Urothelium cell line (cell line): ENCODE measurements around the gene PEX26.
"Not testable (repeated sequence)": the region's sequence is repeated elsewhere in the genome, so short reads cannot be mapped to it uniquely, and the experiment has no call there.

Experiments
- DNase-seq: peaks from one replicate; pipeline ENCODE4 v3.0.0; 2011; ENCODE audit warnings: low spot score, mixed read lengths
- FAIRE-seq: peaks from 2 replicates; lab custom pipeline; 2011; peaks lifted over from hg19 to GRCh38; lab: Jason Lieb, UNC

PEX26 gene

DNA sequence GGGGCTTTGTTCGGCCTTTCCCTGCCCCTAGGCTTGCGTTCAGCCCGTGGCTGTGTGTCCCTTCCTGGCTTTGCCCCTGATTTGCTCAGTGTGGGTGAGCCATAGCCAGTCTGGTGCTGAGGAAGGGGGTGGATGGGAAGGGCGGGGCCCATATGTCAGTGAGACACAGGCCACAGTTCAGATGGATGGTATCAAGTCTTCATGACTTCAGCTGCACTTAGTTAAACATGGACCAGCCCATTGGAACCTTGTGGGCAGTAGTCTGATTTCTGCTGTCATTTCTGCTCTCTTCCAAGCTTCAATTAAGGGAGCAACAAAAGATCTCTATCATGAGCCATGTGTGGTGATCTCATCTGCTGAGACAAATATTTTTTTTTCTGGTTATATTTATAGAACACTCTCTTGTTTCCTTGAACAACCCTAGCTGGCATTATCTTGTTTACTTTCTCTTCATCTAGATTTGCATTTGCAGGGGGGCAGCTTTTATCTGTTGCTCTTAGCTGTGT, 21.6 kb upstream of the PEX26 start:
- FAIRE-seq (no peak), DNase-seq (no peak)

DNA sequence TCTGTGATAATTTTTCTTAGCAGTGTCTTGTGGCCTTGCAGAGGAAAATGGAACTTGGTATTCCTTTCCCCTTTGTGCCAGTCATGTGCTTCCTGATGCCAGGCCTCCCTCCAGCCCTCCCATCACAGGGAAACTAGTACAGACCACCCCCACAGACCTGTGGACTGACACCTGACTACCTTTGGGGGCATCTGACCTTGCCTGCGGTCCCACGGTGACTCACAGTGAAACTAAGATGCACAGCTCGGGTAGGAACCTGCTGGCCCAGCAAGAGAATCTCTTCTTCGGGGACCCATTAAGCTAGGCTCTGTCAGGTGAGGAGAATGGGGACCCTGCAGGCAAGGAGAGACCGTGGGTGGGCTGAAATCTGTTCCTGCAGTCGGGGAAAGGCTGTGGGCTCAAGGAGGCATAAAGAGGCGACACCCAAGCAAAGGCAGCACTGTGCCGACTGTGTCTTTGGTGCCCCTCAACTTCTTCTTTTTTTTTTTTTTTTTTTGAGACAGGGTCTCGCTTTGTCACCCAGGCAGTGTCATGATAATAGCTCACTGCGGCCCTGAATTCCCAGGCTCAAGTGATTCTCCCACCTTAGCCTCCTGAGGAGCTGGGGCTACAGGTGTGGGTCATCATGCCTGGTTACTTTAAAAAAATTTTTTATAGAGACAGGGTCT, 20.8 kb upstream of the PEX26 start:
- FAIRE-seq (no peak), DNase-seq (no peak)

- FAIRE-seq: no peak
- peak; percentile 70 for DNase-seq
These were observed 20.1 kb upstream of the PEX26 start for GRCh38 chr22:18057568-18058209.

GRCh38 chr22:18058371-18059093, 19.3 kb upstream of the PEX26 start:
- FAIRE-seq: no peak
- no peak for DNase-seq

- FAIRE-seq: no peak
- no peak for DNase-seq
These were observed 18.7 kb upstream of the PEX26 start for GRCh38 chr22:18059094-18059417.

GRCh38 chr22:18059473-18059872, 18.3 kb upstream of the PEX26 start:
- FAIRE-seq (no peak), DNase-seq (no peak)

DNA sequence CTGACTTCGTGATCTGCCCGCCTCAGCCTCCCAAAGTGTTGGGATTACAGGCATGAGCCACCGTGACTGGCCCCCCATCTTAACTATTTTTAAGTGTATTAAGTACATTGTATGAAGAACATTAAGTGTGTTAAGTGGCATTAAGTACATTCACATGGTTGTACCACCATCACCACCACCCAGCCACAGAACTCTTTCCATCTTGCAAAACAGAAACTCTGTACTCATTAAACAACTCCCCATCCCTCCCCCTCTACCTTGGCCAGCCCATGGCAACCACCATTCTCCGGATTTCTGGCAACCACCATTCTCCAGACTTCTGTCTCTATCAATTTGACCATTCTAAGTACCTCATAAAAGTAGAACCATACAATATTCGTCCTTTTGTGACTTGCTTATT, 17.8 kb upstream of the PEX26 start:
- DNase-seq (no peak), FAIRE-seq (no peak)

DNA sequence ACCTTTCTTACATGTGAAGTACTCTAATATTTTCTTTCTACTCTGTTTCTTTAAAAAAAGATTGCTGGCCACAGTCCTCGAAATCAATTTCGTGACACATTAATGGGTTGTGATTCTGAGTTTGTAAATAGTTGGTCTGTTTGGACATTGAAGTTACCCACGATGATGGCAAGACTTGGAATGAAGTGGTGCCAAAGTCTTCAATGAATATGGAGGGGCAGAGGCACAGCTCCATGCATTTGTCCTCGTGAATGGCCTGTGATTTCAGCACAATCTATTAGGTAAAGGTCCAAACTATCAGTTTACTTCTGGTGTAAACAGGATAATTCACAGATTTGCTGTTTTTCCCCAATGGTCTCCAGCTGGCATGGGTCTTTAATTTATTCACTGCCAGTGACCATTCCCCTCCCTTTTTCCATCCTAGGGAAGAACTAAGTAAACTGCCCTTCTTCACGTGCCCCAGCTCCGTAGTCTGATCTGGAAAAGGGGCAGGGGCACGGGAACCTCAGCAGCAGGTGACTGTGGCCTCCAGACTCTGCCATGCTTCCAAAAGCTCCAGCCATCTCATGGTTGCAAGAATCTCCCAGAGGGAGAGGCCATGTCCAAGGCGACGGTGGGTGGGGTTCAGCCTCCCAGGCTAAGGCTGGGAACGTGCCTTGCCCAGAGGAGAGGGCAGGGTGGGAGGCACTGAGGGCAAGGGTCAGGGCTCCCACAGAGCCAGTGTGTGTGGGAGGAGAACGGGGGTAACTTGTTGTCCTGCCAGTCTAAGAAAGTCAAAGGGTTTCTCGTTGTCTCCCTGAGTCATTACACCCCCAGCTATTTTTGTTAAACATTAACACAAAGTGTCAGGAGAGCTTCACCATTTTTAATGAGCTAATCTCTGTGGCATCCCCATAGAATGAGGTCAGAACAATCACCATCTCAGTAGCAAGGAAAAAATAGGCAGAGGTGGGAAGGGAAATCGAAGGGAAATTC, 16.9 kb upstream of the PEX26 start:
- DNase-seq: no peak
- no peak for FAIRE-seq

GRCh38 chr22:18062421-18062820, 15.4 kb upstream of the PEX26 start:
- FAIRE-seq (no peak), DNase-seq (no peak)

- FAIRE-seq (no peak), DNase-seq (no peak)
These were observed 14.5 kb upstream of the PEX26 start for GRCh38 chr22:18063306-18063705.

DNA sequence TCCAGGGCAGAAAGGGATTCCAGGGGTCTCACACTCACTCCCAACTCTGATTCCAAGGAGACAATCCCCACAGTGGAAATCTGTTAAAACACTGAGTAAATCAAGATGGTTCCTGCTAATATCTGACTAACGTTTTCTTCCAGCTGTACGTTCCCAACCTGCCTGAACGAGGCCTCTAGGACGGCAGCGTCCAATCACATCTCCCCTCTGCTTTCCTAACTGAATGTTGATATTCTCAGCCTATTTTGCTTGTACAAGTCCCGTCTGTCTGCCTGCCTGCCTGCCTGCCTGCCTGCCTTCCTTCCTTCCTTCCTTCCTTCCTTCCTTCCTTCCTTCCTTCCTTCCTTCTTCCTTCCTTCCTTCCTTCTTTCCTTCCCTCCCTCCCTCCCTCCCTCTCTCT, 14.1 kb upstream of the PEX26 start:
- not testable (repeated sequence) for DNase-seq, FAIRE-seq

GRCh38 chr22:18064636-18065035, 13.2 kb upstream of the PEX26 start:
- FAIRE-seq: no peak
- no peak for DNase-seq

DNA sequence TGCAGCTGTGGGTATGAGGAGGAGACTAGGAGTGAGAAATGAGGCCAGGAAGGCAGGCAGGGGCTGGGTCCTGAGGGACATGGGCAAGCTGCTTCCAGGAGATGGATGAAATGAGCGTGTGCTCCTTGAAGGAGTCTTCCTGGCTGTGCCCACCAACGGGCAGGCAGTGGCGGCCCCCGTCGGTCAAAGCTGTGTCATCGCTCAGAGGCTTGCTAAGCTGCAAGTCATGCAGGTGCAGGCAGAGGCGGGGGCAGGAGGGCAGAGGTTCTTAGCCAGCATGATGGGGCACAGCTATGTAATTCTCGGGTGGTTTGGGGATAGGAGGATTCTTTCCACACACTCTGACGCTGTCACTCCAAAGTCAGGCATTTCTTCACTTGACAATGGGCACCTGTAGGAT, 12.5 kb upstream of the PEX26 start:
- no peak for DNase-seq

GRCh38 chr22:18066181-18066859, 11.5 kb upstream of the PEX26 start:
- no peak for FAIRE-seq
- no peak for DNase-seq

More for the DNA sequence above, 12.5 kb upstream of the PEX26 start:
- no peak for FAIRE-seq

DNA sequence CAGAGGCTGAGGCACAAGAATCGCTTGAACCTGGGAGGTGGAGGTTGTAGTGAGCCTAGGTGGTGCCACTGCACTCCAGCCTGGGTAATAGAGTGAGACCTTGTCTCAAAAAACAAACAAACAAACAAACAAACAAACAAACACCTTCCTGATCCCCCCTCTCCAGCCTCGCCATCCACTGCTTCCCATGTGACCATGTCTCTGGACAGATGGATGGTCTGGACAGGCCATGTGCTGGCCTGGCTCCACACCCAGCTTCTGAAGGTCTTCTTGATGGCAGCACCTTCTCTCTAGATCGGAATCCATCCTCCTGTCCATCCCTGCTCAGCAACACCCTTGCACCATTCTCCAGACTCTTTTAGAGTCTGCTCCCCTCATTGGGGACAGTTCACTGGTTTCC, 10.7 kb upstream of the PEX26 start:
- DNase-seq (no peak), FAIRE-seq (no peak)

DNA sequence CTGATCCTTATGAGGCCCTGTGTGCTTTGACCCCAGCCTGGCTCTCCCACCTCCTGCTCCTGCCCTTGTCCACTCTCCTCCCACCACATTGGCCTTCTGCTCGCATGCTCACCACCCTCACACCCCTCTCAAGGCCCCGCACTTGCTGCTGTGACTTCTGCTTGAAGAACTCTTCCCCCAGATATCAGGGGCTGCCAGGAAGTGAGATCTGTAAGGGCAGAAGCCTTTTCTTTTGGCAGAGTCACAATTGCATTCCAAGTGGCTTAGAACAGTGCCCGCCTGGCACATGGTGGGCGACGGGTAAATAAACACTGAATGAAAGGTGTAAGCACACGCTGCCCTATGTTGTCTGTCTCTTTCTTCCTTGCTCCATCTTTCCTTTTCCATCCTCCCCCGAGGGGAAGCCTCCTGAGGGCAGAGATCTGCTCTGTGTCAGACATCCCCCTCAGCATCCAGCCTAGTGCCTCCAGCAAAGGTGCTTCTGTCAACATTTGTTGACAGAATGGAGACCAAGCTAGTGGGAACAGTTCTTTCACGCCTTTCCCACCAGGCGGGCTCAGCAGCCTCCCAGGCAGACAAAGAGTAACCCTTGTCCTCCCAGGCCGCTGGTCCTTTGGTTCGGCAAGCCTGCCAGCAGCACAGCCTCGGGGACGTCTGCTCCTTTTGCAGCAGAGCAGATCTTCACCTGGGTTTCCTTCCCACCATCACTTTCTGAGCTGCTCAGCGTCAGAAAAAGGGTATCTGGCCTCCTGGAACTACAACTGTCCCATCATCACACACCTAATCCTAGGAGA, 10.0 kb upstream of the PEX26 start:
- DNase-seq (no peak), FAIRE-seq (no peak)

GRCh38 chr22:18068381-18068988, 9.3 kb upstream of the PEX26 start:
- no peak for DNase-seq
- FAIRE-seq: no peak

DNA sequence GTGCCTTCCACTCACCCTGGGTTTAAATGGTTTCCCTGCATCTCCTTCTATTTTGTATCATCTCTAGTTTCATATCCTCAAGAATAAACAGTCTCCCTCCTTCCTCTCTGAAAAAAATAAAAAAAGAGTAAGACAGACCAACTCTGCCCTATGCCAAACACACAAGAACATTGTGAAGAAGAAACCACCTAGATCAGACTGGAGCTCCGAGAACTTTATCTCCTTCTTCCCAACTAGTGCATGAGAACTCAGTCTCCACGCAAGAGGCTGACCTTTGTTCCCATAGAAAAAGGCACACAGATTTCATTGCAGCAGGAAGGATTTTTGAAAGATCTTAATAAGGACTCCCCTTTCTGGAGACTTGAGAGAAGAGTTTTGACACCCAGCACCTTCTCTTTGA, 8.7 kb upstream of the PEX26 start:
- DNase-seq: no peak
- FAIRE-seq: no peak

GRCh38 chr22:18070041-18070440, 7.7 kb upstream of the PEX26 start:
- DNase-seq (no peak), FAIRE-seq (no peak)
